ENCODE results near the gene ENG.
"Not testable (repeated sequence)": the region's sequence is repeated elsewhere in the genome, so short reads cannot be mapped to it uniquely, and the experiment has no call there.

Gene ENG

GRCh38 chr9:127878001-127878651 is 23.7 kb upstream of the ENG start:
- no peak for DNase-seq

GRCh38 chr9:127877566-127877998 is 23.1 kb upstream of the ENG start, which contains the start of gene AK1:
Gene AK1 (minus strand): TSS chr9:127877675. CDS start chr9:127874617, 3,058 bp downstream.
- no peak for DNase-seq

DNA sequence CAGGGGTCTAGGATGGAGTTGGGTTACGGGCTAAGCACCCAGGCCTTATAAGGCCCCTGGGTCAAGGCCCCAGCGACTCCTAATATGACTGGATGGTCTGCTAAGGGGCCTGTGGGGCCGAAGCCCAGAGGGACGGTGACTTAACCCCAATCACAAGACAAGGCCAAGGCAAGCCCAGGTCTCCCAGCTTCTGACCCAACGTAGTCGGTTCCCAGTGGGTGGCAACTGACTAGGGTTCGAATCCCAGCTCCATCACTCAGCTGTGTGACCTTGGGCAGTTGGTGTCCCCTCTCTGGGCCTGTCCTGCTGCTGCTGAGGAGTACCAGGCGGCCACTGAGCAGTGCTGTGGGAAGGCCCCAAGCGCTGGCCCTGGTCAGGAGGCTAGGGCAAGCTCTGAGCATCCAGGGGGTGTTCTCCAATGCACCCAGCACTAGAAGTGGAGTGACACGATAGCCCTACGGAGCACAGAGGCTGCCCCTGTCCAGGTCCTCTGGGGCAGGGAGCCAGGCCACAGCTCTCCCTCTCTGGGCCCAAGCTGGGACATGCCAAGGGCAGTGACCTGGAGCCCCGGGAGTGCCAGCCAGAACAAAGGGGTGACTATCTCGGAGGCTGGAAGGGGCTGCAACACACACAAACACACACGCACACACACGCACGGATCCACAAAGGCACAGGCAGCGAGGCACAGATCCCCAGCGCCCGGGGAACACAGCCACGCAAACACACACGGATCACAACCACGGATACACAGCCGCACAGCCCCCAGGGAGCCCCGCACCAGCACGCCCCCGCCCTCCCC is 22.5 kb upstream of the ENG start:
- DNase-seq = no peak

- DNase-seq = no peak
Measured at GRCh38 chr9:127876026-127876763, 21.7 kb upstream of the ENG start.

DNA sequence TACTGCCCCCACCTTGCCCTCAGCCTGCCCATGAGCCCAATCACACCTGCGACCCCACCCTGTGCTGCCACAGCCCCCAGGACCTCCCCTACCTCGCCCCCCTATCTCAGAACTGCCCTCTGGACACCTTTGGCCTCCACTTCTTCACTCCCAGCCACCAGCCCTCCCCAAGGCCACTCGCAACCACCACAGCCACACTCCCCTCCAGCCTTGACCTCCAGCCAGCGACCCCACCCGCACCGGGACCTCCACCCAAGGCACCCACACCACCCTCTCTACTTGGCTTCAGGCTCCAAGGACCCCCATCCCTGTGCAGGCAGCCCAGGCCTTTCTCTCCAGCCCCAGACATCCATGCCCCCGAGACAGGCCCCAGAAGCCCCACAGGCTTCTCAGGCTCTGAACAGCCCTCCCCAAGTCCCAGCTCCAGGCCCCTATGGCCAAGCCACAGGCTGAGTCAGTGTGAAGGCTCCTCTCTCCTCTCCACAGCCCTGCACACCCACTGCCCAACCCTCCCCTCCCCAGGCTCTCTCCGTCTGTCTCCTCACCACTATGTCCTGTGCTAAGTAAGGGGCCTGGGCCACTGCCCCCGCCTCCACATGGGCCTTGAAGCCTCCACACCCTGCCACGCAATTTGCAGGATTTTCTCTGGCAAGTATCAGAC is 21.0 kb upstream of the ENG start:
- no peak for DNase-seq

DNA sequence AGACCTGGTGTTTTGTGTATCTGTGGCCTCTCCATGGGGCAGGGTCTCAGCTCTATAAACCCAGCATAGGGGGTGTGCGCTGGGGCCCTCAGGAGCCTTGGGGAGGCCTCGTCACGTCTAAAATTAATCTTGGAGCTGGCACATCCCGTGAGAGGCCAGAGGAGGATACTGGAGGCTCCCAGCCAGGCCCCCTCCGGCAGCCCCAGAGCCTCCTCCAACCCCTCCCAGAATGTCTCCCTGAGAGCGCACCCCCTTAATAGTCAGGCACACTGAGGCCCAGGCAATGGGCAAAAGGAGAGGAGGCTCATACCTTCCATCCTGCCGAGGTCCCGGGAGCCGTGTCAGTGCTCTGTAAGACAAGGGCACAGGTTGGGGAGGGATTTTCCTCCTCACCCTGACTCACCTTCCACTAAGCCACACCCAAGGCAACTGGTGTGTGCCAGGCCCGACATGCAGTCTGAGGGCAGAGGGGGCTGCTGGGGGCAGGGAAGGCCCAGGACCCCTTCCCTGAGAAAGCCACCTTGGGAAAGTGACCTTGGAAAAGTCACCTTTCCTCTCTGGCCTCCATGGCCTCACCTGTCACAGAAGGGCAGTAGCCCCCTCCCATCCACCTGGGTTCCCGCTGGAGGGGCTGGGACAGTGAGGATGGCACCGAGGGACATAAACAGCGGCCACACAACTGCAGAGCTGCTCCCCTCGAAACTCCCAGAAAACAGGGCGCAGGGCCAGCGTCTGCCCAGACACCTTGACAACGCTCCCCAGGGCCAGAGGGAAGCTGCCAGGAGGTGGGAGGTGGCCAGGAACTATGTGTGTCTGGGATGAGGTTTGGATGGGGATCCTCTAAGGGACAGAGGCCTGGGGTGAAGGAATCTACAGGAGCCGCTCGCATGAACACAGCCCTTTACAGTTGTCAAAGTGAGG is 20.1 kb upstream of the ENG start:
- DNase-seq = no peak

GRCh38 chr9:127873886-127874285 is 19.4 kb upstream of the ENG start:
- no peak for DNase-seq

DNA sequence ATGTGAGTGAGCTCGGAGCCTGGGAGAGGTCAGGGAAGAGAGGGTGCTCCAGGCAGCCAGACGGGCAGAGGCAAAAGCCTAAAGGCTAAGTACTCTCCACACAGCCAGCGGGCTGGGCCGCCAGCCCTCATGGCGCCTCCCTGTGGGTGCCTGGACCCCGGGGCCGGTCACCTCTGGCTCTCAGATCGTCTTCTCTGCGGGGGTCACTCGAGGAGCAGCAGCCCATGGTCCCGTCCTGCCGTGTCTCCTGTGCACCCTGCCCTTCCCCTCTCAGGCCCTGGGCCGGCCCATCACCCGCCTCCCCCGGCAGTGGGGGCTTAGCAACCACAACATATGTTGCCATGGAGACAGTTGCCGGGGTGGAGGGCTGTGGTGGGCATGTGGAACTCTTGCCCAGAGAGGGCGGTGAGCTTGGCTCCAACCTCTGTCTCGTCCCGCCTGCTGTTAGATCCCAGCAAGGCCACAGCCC is 18.8 kb upstream of the ENG start:
- DNase-seq = no peak

GRCh38 chr9:127872369-127873222 is 18.1 kb upstream of the ENG start:
- no peak for DNase-seq

- no peak for DNase-seq
Measured at GRCh38 chr9:127871531-127871930, 17.1 kb upstream of the ENG start.

GRCh38 chr9:127870887-127871286 is 16.4 kb upstream of the ENG start:
- no peak for DNase-seq

GRCh38 chr9:127870153-127870491 is 15.7 kb upstream of the ENG start:
- DNase-seq = not testable (repeated sequence)

DNA sequence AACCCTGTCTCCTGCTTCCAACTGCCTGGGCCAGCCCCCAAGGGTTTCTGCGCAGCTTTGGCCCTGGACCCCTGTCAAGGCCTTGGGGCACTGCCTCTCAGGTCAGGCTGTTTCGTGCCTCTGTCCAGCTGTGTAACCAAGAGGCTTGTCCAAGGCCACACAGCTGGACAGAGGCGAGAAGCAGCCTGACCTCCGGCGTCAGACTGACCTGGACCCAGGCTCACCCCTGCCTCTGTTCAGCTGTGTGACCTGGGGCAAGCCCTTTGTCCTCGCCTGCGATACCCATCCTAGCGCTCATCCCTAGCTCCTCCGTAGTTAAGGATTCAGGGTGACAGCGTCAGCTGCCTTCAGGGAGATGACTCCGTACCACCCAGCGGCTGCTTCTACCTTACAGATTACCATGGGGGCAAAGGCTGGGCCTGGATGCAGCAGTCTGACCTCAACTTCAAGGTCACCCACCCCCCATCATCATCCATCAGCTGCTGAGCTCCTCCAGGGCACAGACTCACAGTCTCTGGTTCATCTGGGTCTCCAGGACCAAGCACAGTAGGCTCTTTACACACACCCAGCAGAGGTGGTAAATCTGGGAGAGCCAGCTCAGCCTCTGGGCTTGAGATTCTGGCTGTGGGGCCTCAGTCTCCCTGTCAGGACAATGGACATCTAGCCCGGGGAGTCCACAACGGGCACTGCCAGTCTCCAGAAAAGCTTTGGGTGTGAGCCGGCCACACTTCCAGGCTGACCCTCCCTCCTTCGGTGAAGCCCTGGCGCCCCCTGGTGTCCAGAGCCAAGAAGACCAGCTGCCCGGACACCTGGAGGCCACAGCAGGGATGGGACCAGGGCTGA is 15.1 kb upstream of the ENG start:
- DNase-seq = peak; percentile 87

GRCh38 chr9:127868278-127868902 is 13.9 kb upstream of the ENG start:
- no peak for DNase-seq

DNA sequence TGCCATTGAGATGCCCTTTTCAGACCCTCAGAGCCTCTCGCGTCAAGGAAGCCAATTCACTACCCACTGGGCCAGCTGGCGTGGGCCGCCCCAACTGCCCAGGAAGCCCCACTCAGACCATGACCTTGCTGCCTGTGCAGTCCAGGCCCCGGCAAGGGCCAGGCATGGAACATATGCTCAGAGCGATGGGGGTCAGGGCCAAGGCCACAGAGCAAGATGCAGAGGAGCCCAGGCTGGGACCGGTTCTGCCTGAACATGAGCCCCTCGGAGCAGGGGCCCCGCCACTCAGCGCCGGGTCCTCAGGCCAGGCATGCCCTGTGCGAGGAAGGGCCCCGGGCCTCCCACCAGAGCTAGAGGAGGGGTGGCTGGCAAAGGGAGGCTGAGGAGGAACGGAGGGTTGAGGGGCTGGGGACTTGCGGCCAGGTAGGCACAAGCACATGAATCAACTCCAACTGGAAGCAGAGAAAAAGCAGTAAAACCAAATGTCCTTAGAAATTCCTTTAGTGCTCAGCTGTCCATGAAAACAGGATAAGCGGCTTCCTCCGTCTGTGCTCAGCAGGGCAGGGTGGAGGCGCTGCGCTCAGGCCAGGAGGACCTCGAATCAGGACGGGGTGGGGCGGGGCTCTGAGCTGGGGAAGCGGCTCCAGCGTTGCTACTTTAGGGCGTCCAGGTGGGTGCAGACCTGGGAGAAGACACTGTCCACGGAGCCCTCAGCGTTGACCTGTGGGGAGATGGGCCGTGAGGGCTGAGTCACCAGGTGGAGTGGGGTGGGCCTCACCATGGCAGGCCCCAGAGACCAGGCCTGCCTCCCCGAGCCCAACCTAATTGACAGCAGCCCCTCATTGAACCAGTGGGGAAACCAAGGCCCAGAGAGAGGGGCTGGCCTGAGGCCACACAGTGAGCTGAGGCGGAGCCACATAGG is 13.2 kb upstream of the ENG start:
- DNase-seq = no peak

DNA sequence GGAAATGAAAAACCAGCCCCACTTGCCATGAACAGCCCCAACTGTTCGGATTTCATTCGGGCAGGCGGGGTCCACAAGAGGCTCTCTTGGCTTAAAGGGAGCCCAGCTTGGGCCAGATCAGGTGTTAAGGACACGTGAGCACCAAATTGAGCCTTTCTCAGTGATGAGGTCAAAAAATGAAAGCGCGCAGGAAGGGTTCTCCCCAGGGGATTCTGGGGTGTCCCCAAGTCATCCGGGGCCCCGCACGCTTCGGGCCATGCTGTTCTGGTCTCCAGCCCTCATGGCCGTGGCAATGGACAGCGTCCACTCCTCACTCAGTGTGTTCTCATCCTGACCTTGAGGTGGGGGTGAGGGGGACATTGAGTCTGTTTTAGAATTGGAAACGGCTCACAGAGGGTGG is 12.1 kb upstream of the ENG start:
- no peak for DNase-seq

DNA sequence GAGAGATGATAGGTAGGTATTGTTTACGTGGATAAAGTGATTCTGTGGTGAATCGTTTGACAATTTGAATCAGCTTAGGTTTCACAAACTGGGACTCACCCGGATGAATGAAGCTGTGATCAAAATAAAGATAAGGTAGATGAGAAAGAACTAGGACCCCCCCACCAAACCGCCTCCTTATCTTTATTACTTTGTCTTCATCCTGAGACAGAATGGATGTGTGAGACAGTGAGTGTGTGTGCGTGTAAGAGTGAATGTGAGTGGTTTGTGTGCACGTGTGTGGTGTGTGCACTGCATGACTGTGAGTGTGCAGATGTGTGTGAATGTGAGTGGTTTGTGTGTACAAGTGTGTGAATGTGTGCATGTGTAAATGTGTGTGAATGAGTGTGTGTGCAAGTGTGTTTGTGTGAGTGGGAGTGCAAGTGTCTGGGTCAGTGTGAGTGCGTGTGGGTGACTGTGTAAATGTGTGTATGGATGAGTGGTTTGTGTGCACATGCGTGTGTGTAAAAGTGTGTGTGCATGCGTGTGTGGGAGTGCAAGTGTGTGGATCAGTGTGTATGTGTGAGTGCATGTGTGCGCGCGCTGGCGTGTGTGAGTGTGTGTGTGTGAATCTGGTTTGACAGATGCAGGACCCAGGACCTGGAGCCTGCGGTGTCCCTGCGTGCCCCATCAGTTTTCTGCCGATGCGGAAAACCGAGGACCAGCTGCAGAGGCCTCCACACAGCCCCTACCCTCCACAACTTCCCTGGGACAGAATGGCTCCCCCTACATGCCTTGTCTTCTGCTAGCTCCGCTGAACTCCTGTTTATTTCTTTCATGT is 11.4 kb upstream of the ENG start:
- no peak for DNase-seq
